ENCODE data around the gene ESR2. TPM values are rescaled to one million over a fixed set of nuclear protein-coding genes. Genes with fewer than 3 reads are reported as not detected.
"Not testable (repeated sequence)": the region's sequence is repeated elsewhere in the genome, so short reads cannot be mapped to it uniquely, and the experiment has no call there.

Gene ESR2
- total RNA-seq, 1 experiment from 2014 or later, result 0.07 TPM

GRCh38 chr14:64049616-64050381, 244.4 kb downstream of the ESR2 start:
- no peak for DNase-seq (ENCODE audit: extremely low read depth, low read depth)

- DNase-seq (ENCODE audit: extremely low read depth, low read depth), result no peak
Observed at GRCh38 chr14:64045091-64045490, 249.1 kb downstream of the ESR2 start.

- not testable (repeated sequence) for DNase-seq (ENCODE audit: extremely low read depth, low read depth)
Observed at GRCh38 chr14:64043296-64043695, 250.9 kb downstream of the ESR2 start.

GRCh38 chr14:64040044-64040443, 254.1 kb downstream of the ESR2 start:
- no peak for DNase-seq (ENCODE audit: extremely low read depth, low read depth)

DNA sequence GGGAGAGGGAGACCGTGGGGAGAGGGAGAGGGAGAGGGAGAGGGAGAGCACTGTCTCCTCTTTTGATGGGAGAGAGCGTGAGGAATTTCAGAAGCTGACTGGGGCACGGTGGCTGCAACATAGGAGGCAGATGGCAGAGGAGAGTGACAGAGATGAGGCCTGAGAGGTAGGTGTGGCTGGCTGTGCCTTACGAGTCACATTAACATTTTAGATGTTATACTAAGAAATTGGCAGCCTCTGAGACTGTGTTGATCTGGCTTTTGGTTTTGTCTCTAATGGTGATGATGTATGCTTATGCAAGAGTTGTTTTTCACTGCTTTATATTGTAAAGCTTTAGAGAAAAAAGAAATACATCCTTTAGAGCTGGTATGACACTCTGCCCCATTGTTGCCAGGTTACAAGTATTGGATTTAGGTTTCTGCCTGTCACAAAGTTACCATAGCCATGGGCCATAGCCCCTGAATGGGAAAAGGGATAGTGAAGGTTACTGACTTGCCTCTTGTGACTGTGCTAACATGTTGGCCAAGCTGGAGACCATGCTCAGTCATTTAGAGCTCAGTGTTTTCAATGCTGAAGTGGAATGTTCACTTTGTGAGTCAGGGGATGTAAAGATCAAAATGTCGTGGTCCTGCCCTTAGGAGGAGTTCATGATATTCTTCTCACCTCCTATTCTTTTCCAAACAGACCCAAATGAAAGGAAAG, 255.2 kb downstream of the ESR2 start:
- no peak for DNase-seq (ENCODE audit: extremely low read depth, low read depth)

DNA sequence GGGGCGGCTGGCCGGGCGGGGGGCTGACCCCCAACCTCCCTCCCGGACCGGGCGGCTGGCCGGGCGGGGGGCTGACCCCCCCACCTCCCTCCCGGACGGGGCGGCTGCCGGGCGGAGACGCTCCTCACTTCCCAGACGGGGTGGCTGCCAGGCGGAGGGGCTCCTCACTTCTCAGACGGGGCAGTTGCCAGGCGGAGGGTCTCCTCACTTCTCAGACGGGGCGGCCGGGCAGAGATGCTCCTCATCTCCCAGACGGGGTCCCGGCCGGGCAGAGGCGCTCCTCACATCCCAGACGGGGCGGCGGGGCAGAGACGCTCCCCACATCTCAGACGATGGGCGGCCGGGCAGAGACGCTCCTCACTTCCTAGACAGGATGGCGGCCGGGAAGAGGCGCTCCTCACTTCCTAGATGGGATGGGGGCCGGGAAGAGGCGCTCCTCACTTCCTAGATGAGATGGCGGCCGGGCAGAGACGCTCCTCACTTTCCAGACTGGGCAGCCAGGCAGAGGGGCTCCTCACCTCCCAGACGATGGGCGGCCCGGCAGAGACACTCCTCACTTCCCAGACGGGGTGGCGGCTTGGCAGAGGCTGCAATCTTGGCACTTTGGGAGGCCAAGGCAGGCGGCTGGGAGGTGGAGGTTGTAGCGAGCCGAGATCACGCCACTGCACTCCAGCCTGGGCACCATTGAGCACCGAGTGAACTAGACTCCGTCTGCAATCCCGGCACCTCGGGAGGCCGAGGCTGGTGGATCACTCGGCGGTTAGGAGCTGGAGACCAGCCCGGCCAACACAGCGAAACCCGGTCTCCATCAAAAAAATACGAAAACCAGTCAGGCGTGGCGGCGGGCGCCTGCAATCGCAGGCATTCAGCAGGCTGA, 256.1 kb downstream of the ESR2 start:
- not testable (repeated sequence) for DNase-seq (ENCODE audit: extremely low read depth, low read depth)

DNA sequence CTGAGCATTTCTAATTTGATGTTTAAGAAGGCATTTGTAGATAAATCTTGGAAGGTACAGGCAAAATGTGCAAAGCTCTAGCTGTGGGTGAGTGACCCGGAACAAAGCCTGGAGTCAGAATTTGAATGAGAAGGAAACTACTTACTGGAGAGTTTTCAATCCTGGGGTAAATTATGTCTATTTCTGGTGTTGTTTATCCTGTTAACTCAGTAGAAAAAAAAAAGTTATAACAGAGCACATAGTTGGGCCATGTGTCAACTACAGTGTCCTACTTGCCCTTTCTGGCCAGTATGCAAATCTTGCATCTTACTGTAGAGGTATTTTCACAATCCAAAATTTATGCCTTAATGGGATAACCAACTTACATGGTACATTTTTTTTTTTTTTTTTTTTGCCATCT, 259.0 kb downstream of the ESR2 start:
- no peak for DNase-seq (ENCODE audit: extremely low read depth, low read depth)

Small RNA genes within 50 kb of the gene (small RNA-seq; reads per million reads assigned to genes)
- gene MIR548H1, result 0 reads per million in 2 experiments

Other genes starting within 250 kb of the ESR2 start
- 53.6 and 63.5 TPM in 2 replicates for gene MTHFD1, start 94.0 kb upstream of the ESR2 start, total RNA-seq (2014; rRNA removed; shearing (Covaris generic))
- gene AKAP5, start 171.1 kb upstream of the ESR2 start, total RNA-seq (2014; rRNA removed; shearing (Covaris generic)), result 0.12 and 0.22 TPM in 2 replicates
- 12.5 and 13.8 TPM in 2 replicates for gene ZBTB25, start 209.5 kb upstream of the ESR2 start, total RNA-seq (2014; rRNA removed; shearing (Covaris generic))
- 30.5 and 32.9 TPM in 2 replicates for gene ZBTB1, start 210.4 kb upstream of the ESR2 start, total RNA-seq (2014; rRNA removed; shearing (Covaris generic))
- gene HSPA2, start 246.4 kb upstream of the ESR2 start, total RNA-seq (2014; rRNA removed; shearing (Covaris generic)), result 3.8 and 4.5 TPM in 2 replicates

All from NCI-H460 (cell line).